ENCODE measurements around the gene LMTK3.
"Not testable (repeated sequence)": the region's sequence is repeated elsewhere in the genome, so short reads cannot be mapped to it uniquely, and the experiment has no call there.

LMTK3 gene

DNA sequence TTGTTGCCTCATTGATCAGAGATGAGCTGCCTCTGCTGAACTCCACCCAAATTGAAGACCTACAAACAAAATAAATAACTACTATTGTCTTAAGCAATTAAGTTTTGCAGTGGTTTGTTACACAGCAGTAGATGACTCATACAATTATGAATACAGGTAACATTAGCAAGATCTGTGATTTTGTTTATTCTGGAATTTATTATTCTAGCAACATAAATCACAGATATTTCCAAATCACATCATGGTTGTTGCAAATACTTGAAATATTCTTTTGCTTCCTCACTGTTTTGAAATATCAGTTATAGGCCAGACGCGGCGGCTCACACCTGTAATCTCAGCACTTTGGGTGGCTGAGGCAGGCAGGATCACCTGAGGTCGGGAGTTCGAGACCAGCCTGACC is 13.1 kb upstream of the LMTK3 start:
- TF ChIP-seq POLR2A (IDR thresholded peaks at IDR 0.05; ENCODE audit: low read depth, low read length): no peak
- no peak for DNase-seq (ENCODE audit: insufficient read length, low spot score)
- no peak for FAIRE-seq

DNA sequence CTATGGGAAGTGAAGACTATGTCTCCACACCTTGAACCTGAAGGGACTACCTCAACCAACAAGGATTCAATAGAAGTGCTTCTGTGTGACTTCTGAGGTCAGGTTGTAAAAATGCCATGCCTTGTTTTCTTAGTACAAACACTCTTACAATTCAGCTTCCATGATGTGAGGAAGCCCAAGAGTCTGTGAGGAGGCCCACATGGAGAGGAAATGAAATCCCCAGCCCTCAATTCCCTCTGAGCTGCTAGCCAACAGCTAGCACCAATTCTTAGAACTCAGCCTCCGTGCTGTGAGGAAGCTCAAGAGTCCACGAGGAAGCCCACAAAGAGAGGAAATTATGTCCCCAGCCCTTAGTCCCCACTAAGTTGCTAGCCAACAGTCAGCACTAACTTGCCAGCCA is 12.6 kb upstream of the LMTK3 start:
- DNase-seq (ENCODE audit: insufficient read length, low spot score) (no peak), FAIRE-seq (no peak)

DNA sequence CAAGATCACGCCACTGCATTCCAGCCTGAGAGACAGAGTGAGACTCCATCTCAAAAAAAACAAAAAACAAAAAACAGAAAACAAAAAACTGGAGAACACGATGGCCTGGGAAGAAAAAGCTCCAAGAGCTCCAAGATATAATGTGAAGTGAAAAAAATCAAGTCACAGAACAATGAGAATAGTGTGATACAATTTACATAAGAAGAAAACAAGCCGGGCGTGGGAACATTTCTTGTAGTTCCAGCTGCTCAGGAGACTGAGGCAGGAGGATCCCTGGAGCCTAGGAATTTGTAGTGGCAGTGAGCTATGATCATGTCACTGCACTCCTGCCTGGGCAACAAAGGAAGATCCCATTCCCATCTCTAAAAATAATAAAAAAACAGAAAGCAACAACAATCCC is 8.5 kb upstream of the LMTK3 start:
- DNase-seq (ENCODE audit: insufficient read length, low spot score): no peak
- no peak for TF ChIP-seq POLR2A (IDR thresholded peaks at IDR 0.05; ENCODE audit: low read depth, low read length)
- no peak for FAIRE-seq

More for the DNA sequence above, 12.6 kb upstream of the LMTK3 start:
- TF ChIP-seq POLR2A (IDR thresholded peaks at IDR 0.05; ENCODE audit: low read depth, low read length): no peak

DNA sequence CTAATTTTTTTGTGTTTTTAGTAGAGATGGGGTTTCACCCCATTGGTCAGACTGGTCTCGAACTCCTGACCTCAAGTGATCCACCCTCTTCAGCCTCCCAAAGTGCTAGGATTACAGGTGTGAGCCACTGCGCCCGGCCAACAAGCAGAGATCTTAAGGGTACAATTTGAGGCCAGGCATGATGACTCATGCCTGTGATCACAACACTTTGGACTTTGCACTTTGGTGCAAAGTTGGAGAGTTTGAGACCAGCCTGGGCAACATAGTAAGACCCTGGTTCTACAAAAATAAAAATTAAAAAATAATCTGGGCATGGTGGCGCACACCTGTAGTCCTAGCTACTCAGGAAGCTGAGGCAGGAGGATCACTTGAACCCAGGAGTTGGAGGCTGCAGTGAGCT is 7.8 kb upstream of the LMTK3 start:
- not testable (repeated sequence) for FAIRE-seq; DNase-seq (ENCODE audit: insufficient read length, low spot score)

DNA sequence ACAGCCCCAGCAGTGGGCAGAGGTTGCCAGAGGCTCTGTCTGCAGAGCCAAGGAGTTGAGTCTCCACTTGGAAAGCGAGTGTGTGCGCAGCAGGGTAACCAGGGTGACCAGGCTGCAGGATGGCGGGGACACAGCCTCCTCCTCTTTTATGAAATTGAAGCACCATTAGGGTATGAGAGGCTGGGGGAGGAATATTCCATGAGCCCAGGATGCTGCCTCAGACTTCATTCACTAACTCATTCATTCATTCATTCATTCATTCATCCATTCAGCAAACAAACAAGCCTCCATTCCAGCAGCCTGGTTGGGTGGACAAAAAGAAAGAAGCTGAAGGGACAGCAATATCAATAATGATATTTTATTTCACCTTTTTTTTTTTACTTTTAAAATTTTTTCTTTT is 6.6 kb upstream of the LMTK3 start:
- no peak for TF ChIP-seq POLR2A (IDR thresholded peaks at IDR 0.05; ENCODE audit: low read depth, low read length)
- FAIRE-seq: no peak
- DNase-seq (ENCODE audit: insufficient read length, low spot score): no peak

DNA sequence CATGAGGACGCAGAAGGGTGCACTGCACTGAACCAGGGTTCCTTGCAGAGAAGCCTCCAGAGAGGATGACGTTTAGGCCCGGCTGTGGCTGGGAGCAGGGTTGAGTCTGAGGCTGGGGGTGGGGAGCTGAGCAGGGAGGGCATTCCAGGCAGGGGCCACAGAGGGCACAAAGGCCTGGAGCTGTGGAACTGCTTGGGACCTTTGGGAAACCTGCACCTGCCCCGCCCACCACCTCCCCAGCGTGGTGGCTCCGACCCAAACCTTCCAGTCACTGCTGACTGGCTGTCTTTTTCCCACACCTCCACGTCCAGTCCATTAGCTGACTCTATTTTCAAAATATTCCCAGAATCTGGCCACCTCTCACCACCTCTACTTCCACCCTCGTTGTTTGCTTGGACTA is 4.9 kb upstream of the LMTK3 start:
- FAIRE-seq (no peak), DNase-seq (ENCODE audit: insufficient read length, low spot score) (no peak)
- no peak for TF ChIP-seq POLR2A (IDR thresholded peaks at IDR 0.05; ENCODE audit: low read depth, low read length)

DNA sequence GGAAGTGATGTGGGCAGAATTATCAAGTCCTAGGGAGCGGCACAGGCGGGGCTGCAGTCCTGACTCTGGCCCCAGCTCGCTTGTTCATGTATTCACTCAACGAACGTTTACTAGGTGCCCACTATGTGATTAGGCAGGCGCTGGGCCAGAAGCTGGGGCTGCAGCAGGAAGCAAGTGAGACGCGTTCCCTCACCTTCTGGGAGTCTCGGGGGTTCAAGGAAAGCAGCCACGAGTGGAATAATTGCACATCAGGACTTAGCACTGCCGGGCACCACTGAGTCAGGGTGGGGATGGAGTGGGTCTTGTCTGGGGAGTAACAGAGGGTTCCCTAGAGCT is 2.5 kb upstream of the LMTK3 start:
- FAIRE-seq (no peak), DNase-seq (ENCODE audit: insufficient read length, low spot score) (no peak)
- no peak for TF ChIP-seq POLR2A (IDR thresholded peaks at IDR 0.05; ENCODE audit: low read depth, low read length)

DNA sequence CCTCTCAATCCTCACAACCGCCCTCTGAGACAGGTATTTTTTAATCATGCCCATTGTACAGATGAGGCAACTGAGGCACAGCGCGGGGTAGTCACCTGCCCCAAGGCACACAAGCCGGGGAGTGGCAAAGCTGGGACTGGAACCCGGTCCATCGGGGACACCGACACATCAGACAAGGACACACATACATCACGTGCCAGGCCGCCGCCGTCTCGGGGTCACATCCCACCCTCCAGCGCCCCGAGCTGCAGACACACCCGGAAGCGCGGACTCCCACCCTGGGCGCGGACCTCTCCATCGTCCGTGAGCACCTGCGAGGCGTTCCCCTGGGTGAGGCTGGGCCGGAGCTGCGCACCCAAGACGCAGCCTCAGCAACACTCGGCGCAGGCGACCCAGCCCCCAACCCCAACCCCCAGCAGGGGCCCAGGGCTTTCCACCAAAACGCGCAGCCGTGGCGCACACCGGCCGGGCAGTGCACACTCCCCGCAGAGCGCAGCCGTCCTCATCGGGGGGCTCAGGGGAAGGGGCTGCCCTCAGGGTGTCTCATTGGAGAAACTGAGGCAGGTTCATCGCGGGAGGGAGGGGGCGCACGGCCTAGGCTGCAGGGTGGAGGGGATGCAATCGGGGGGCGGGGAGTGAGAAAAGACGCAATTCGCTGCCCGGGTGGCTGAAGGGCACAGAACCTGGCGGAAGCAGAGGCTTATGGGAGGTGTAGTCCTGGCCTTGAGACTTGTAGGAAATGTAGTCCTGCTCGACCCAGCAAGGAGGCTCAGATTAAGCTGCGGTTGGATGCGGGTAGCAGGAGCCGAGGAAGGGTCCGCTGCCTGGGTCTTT is 1.9 kb upstream of the LMTK3 start:
- peak; percentile 70 for DNase-seq (ENCODE audit: insufficient read length, low spot score)
- FAIRE-seq: no peak
- TF ChIP-seq POLR2A (IDR thresholded peaks at IDR 0.05; ENCODE audit: low read depth, low read length): no peak

DNA sequence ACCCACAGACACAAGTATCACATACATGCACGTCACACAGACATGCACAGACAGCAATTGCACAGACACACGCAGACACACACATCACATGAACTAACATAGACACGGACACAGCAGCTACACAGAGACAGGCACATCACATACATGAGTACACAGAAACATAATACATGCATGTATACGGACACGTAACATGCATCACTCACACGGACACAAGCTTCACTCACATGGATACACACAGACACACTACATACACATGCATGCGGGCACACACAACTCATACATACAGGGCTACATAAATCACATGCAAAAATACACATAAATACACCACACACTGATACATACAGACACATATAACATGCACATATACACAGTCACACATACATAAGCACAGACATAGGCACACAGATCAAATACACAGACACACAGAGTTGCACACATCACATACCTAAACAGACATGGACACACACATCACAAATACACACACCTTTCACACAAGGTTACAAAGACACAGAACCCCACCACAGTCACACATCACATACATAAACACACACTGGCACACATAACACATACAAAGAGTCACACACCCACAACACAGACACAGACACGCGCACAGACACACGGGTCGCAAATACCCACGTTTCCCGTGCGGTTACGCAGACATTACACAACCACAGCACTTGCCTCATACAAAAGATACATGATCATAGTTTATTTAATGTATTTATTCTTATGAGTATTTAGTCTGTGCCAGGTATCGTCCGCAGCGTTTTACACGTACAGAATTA is 1.1 kb upstream of the LMTK3 start:
- no peak for TF ChIP-seq POLR2A (IDR thresholded peaks at IDR 0.05; ENCODE audit: low read depth, low read length)
- FAIRE-seq (no peak), DNase-seq (ENCODE audit: insufficient read length, low spot score) (no peak)

DNA sequence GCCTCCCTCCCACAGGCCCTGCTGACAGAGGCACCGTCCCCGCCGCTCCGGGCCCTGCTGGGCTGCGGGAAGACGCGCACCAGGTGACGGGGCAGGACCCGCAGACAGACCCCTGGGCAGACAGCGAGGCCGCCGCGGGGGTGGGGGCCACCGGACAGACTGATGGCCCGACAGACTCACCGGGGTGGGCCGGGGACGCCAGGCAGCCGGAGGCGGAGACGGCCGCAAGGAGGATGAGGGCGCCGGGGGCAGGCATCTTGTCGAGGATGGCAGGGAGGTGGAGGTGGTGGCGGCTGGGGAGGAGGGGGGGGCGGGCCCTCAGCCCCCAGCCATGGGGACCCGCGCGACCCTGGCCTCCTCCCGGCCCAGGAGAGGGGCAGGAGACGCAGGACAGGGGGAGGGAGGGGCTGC is 309 bp downstream of the LMTK3 start:
- no peak for DNase-seq (ENCODE audit: insufficient read length, low spot score)
- no peak for TF ChIP-seq POLR2A (IDR thresholded peaks at IDR 0.05; ENCODE audit: low read depth, low read length)
- FAIRE-seq: no peak

DNA sequence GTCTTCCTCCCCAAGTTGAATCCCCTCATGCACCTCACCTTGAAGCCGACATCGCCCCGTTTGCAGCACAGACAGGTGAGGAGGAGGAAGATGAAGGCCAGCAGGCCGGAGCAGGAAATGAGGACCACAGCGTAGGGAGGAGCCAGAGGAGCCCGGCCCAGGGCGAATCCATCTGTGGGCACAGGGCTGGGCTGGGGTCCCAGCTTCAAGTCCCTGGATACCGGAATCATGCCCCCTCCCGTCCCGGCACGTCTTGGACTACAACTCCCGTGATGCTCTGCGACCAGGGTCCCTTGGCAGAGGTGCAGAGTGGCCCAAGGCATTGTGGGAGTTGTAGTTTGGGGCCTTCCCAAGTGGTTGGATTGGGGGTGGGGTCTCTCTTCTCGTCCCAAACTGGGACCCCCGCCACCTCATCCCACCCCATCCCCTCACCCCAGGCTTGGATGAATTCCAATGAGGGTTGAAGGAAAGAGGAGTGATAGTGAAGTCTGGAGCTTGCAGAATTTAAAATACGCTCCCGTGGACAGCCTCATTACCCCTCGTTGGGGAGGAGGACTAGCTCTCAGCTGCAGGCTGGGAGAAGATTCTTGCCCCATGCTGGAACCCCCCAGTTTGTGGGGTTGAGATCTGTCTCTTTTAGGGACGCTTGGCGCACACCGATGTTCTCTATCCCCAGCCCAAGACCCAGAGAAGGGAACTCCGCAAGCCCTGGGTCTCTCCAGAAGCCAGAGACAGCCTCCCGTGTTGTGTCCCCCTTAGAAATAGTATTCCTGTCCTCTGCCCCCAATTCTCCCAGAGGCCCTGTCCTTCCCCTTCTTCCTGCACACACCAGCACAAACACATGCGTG is 990 bp downstream of the LMTK3 start:
- no peak for TF ChIP-seq POLR2A (IDR thresholded peaks at IDR 0.05; ENCODE audit: low read depth, low read length)
- DNase-seq (ENCODE audit: insufficient read length, low spot score) (no peak), FAIRE-seq (no peak)

DNA sequence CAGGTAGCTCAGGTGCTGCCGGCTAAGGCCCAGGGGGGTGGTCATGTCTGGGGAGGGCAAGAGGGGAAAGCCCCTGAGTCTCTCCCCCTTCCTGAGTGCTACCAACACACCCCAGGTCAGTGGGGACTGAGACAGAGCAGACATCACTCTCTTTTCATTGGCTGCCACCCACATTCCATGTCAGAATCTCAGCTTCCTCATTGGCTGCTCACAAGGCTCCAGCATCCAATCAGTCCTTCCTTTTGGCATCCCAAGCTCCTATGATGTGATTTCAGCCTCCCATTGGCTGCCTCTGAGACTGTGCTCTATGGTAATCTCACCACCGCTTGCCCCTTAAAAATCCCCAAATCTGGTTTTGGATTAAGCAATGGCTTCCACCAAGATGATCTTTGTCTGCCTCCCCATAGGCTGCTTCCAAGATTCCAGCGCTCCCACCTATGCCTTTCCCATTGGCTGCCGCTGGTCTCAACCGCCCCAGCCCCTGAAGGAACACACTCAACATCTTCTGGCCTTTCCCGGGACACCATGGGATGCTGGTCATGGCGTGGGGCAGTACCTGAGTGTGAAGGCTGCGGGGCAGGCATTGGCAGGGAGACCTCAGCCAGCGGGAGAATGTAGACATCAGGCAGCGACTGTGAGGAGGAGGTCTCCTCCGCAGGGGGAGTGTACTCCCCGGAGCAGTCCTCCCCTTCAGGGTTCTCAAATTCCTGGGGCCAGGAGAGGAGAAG is 2.0 kb downstream of the LMTK3 start:
- FAIRE-seq (no peak), DNase-seq (ENCODE audit: insufficient read length, low spot score) (no peak)
- TF ChIP-seq POLR2A (IDR thresholded peaks at IDR 0.05; ENCODE audit: low read depth, low read length): no peak

DNA sequence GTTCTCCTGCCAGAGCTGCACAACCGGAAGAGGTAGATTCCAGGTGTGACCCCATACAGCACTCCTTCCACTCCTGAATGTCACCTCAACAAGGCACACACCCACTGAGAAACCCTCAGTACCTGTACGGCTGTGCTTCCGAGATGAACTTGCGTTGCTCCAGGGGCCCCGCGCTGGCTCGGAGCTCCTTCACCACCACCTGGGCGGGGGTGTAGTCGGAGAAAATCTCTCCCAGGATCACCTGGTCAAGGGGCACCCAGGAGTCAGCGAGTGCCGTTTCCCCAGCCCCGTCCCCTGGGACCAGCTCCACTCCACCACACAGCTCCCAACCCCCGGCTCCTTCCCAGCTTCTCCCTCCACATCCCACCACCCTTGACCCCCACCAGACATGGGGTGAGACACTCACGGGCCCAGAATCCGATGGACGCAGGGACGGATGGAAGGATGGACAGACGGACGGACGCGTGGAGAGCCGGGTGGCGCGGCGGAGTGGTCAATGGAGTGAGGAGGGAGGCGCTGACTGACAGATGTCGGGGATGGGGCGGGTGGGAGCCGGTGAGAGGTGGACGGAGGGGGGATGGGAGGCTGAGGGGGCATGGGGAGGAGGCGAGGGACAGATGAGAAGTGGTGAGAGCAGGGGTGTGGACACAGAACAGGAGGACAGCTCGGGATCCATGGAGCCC is 2.8 kb downstream of the LMTK3 start:
- DNase-seq (ENCODE audit: insufficient read length, low spot score): no peak
- FAIRE-seq: no peak
- no peak for TF ChIP-seq POLR2A (IDR thresholded peaks at IDR 0.05; ENCODE audit: low read depth, low read length)
